SK-N-MC (cell line): ENCODE measurements around the gene DGKB.

ENCODE experiments used
- EZH2 ChIP-seq: fragments of 200-600 bp; sonication (generic); IDR thresholded peaks from one replicate; pipeline ENCODE4 v1.6.1; 2017; ENCODE audit warnings: antibody characterized with exemption
- FOXP2 ChIP-seq: optimal IDR thresholded peaks from 2 replicates; pipeline ENCODE3; 2011; ENCODE audit warnings: mild to moderate bottlenecking, moderate library complexity; ENCODE audit not compliant: insufficient read depth; ENCODE audit errors: extremely low read length, control extremely low read depth

DNA sequence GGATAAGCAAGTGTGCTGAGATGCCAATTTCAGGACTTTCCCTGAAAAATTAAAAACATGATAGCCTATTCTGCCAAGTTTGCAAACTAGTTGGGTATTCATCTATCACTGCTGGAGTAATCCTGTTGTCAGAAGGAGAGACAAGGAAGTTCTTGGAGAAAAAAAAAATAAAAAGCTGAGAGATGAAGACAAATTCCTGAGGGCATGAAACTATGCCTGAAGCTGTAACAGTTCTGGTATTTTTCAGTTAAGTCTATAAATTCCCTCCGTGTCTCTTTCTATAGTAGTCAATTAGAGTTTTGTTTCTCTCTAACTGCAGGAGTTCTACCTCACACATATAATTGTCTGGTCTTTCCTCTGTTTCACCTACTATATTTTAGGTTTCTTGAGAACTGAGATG, 95.7 kb downstream of the DGKB start:
- no peak for TF ChIP-seq EZH2
- TF ChIP-seq FOXP2, result no peak
